ENCODE results near the gene RUNX2. TPM values are rescaled to one million over a fixed set of nuclear protein-coding genes. Genes with fewer than 3 reads are reported as not detected.

Gene RUNX2
- total and polyA plus RNA-seq, 9 of the 15 experiments (the other 6 are each of a cell fraction or from before 2014, with no cell fraction given): 0.29 to 1.00 (median 0.43) TPM

DNA sequence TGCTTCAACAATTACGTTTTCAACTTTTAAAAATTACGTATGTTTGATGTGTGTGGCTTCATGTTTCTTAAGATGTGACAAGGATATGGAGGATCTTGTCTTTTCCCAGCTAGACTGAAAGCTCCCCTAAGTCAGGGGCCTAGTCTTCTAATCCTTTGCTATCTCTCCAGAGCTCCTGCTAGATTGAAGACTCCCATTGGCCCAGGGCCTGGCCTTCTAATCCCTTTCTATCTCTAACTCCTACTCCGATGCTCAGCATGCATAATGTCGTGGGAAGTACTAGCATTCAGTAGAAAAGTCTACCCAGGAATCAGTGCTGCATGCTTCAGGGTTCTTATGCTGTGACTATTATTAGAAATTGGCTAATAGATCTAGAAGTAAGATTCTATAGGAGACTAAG, 194.4 kb downstream of the RUNX2 start (continued):
- TF ChIP-seq, protein P1, sequence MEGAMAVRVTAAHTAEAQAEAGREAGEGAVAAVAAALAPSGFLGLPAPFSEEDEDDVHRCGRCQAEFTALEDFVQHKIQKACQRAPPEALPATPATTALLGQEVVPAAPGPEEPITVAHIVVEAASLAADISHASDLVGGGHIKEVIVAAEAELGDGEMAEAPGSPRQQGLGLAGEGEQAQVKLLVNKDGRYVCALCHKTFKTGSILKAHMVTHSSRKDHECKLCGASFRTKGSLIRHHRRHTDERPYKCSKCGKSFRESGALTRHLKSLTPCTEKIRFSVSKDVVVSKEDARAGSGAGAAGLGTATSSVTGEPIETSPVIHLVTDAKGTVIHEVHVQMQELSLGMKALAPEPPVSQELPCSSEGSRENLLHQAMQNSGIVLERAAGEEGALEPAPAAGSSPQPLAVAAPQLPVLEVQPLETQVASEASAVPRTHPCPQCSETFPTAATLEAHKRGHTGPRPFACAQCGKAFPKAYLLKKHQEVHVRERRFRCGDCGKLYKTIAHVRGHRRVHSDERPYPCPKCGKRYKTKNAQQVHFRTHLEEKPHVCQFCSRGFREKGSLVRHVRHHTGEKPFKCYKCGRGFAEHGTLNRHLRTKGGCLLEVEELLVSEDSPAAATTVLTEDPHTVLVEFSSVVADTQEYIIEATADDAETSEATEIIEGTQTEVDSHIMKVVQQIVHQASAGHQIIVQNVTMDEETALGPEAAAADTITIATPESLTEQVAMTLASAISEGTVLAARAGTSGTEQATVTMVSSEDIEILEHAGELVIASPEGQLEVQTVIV (CRISPR knock-in tag; IDR thresholded peaks at IDR 0.05; ENCODE audit: borderline replicate concordance): no peak
- TF ChIP-seq PHTF2 (CRISPR knock-in tag; IDR thresholded peaks at IDR 0.05): no peak

- in situ Hi-C loops (cut with MboI) (no loop called here), intact Hi-C loops (cut with micrococcal nuclease) (no loop called here)
- CTCF ChIA-PET (ENCODE audit: low intra/inter-chr PET ratio): no interaction called here
- H4K20me1 ChIP-seq (replicated peaks; ENCODE audit: control insufficient read depth, insufficient read depth, low read length): no peaks in the 10 kb centered on the region
- no peaks in the 10 kb centered on the region for H3K9me3 ChIP-seq (replicated peaks; ENCODE audit: control insufficient read depth, insufficient read depth, low read depth, low read length)
- H3K9ac ChIP-seq (ENCODE audit: insufficient read depth in 1 of 2, low read depth in 2 of 2, low read length in 2 of 2): no peak overlapping the region
- no peaks in the 10 kb centered on the region for H3K79me2 ChIP-seq (ENCODE audit: control insufficient read depth, insufficient read depth, low read length)
- DNase-seq (ENCODE audit: extremely low read depth in 1 of 4, low spot score in 3 of 4): no peak
- H3K4me2 ChIP-seq (ENCODE audit: insufficient read depth, low read length): no peak overlapping the region
- H3K27me3 ChIP-seq (ENCODE audit: control insufficient read depth in 2 of 2, insufficient read depth in 2 of 2, low read length in 2 of 2): no peaks in the 10 kb centered on the region; a peak in 1 of 5 replicates
- no peaks in the 10 kb centered on the region for H3K9me1 ChIP-seq (ENCODE audit: control insufficient read depth, insufficient read depth, low read length)
- peak in 1 of 3 experiments; percentile 23; a peak in 1 of 6 replicates for TF ChIP-seq CTCF (IDR thresholded peaks at IDR 0.05 in 2 of 3, conservative IDR thresholded peaks at IDR 0.05 in 1 of 3; ENCODE audit: insufficient read depth in 2 of 3, low read depth in 1 of 3, low read length in 3 of 3)
- TF ChIP-seq ZNF75A (CRISPR knock-in tag; IDR thresholded peaks at IDR 0.05): 0 out of 2 replicates have a peak, but pooled peaks have one; percentile 47
- TF ChIP-seq BRD9 (IDR thresholded peaks at IDR 0.05; ENCODE audit: low read depth, partially characterized antibody): no peak
- FAIRE-seq: no peak
- H3K27ac ChIP-seq (ENCODE audit: extremely low read depth, low read depth, low read length): no peak overlapping the region
- no peaks in the 10 kb centered on the region for H3K36me3 ChIP-seq (ENCODE audit: control insufficient read depth, insufficient read depth, low read length)
- POLR2A ChIA-PET: no interaction called here
- WGBS (ENCODE audit: insufficient coverage, low coverage, missing lambda C conversion rate): 0% methylated on average over 1 of the region's 1 CpG
- ATAC-seq: peak; percentile 64
- H2AFZ ChIP-seq (ENCODE audit: low read depth, low read length): no peak overlapping the region
- no peak overlapping the region for H3K4me3 ChIP-seq
- H3K4me1 ChIP-seq (replicated peaks in 1 of 2; ENCODE audit: control insufficient read depth in 2 of 2, insufficient read depth in 2 of 2, low read length in 2 of 2): no peaks in the 10 kb centered on the region
- no TSS peak for BruUV-seq (replicated peaks)
Observed at GRCh38 chr6:45527210-45527609, 199.1 kb downstream of the RUNX2 start.

All from K562 (cell line).